Stimulated activated CD4-positive, alpha-beta T cell treated with anti-CD3 and anti-CD28 coated beads, TNF-alpha, amount 100 ng/mL, for 4 hours (primary cell): ENCODE results near the gene CCDC57.
"Not testable (repeated sequence)": the region's sequence is repeated elsewhere in the genome, so short reads cannot be mapped to it uniquely, and the experiment has no call there.

Experiments
- DNase-seq, 3 experiments: peaks; one replicate each; pipeline ENCODE4 v3.0.0-alpha.2; 2020; ENCODE audit warnings: low read depth in 3 of 3

The CCDC57 gene

GRCh38 chr17:82202981-82203380, 9.7 kb downstream of the CCDC57 start:
- DNase-seq = no peak

- no peak for DNase-seq
Observed at GRCh38 chr17:82201498-82201910, 11.1 kb downstream of the CCDC57 start.

- DNase-seq = peak in 1 of 3 experiments; percentile 13
Observed at GRCh38 chr17:82200743-82201497, 11.7 kb downstream of the CCDC57 start.

GRCh38 chr17:82200135-82200534, 12.5 kb downstream of the CCDC57 start:
- no peak for DNase-seq

GRCh38 chr17:82199496-82199895, 13.1 kb downstream of the CCDC57 start:
- no peak for DNase-seq

- DNase-seq = no peak
Observed at GRCh38 chr17:82198092-82198491, 14.6 kb downstream of the CCDC57 start.

GRCh38 chr17:82195675-82196672, 16.7 kb downstream of the CCDC57 start:
- no peak for DNase-seq

- no peak for DNase-seq
Observed at GRCh38 chr17:82194765-82195164, 17.9 kb downstream of the CCDC57 start.

- DNase-seq = no peak
Observed at GRCh38 chr17:82193520-82194220, 19.0 kb downstream of the CCDC57 start.

- DNase-seq = not testable (repeated sequence)
Observed at GRCh38 chr17:82193050-82193449, 19.6 kb downstream of the CCDC57 start.

GRCh38 chr17:82188001-82188961, 24.4 kb downstream of the CCDC57 start:
- no peak for DNase-seq

- DNase-seq = no peak
Observed at GRCh38 chr17:82187500-82187899, 25.1 kb downstream of the CCDC57 start.

GRCh38 chr17:82186221-82186620, 26.4 kb downstream of the CCDC57 start:
- no peak for DNase-seq

GRCh38 chr17:82184761-82185160, 27.9 kb downstream of the CCDC57 start:
- DNase-seq = no peak

GRCh38 chr17:82180776-82181528, 31.7 kb downstream of the CCDC57 start:
- DNase-seq = no peak

- no peak for DNase-seq
Observed at GRCh38 chr17:82179946-82180475, 32.6 kb downstream of the CCDC57 start.

GRCh38 chr17:82179412-82179811, 33.2 kb downstream of the CCDC57 start:
- DNase-seq = no peak

GRCh38 chr17:82178499-82179261, 34.0 kb downstream of the CCDC57 start:
- DNase-seq = no peak
